ENCODE measurements around the gene ESRRG. TPM values are rescaled to one million over a fixed set of nuclear protein-coding genes. Genes with fewer than 3 reads are reported as not detected.

ESRRG gene
- total RNA-seq, 1 experiment from 2014 or later = 0.44 TPM

DNA sequence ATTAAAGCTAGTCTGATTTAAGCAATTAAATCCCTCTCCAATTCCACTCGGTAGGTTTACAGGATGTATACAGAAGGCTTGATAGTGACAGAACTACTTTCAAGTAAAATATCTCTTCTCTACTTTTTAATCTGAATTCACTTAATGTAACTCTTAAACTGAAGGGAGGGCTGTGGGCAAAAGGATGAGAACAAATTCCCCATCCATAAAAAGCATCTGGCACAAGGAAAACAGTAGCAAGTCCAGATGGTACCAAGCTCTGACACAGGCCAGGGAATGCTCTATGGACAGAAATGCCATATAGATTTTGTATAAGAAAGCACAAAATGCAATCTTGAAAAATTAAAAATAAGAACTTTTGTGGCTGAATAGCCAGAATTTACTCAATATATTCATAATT is 246.9 kb downstream of the ESRRG start:
- no peaks in the 10 kb centered on the region for H4K20me1 ChIP-seq (ENCODE audit: control insufficient read depth, insufficient read depth, insufficient read length)
- no peak overlapping the region for H3K14ac ChIP-seq (ENCODE audit: insufficient read depth, low read length)
- no peak overlapping the region for H3K4ac ChIP-seq (ENCODE audit: low read depth, low read length)
- H3K9me3 Mint-ChIP-seq = no peaks in the 10 kb centered on the region
- H3K36me3 Mint-ChIP-seq (ENCODE audit: insufficient read depth in 1 of 3, low read depth in 3 of 3) = no peaks in the 10 kb centered on the region
- no peak overlapping the region for H3K9ac ChIP-seq (ENCODE audit: extremely low read depth, insufficient read length, low read length)
- H3K18ac ChIP-seq (ENCODE audit: insufficient read length, low read depth, low read length) = no peak overlapping the region
- H3T11ph ChIP-seq (ENCODE audit: low read length) = no peak overlapping the region
- H4K5ac ChIP-seq (ENCODE audit: insufficient read length, low read depth, low read length) = no peak overlapping the region
- TF ChIP-seq CTCF (conservative IDR thresholded peaks at IDR 0.05) = no peak
- H2BK12ac ChIP-seq (ENCODE audit: insufficient read length, low read depth, low read length) = no peak overlapping the region
- H2BK5ac ChIP-seq (ENCODE audit: insufficient read length, low read length) = no peak overlapping the region
- H4K8ac ChIP-seq (replicated peaks; ENCODE audit: insufficient read length, low read depth, low read length) = no peak overlapping the region
- no peak for DNase-seq
- H3K27ac Mint-ChIP-seq = no peak overlapping the region
- H2AK5ac ChIP-seq (ENCODE audit: insufficient read length, low read length) = no peak overlapping the region
- no peak overlapping the region for H3K23ac ChIP-seq (ENCODE audit: insufficient read length, low read depth, low read length)
- no peak overlapping the region for H2BK120ac ChIP-seq (ENCODE audit: low read depth, low read length, poor library complexity, severe bottlenecking)
- H3K27me3 ChIP-seq (ENCODE audit: insufficient read depth, low read length) = no peaks in the 10 kb centered on the region
- no peaks in the 10 kb centered on the region for H3K4me1 ChIP-seq (ENCODE audit: insufficient read depth, low read length)
- no peak overlapping the region for H3K27ac ChIP-seq (ENCODE audit: insufficient read length, low read depth, low read length)
- H3K27me3 Mint-ChIP-seq (ENCODE audit: low read depth) = no peaks in the 10 kb centered on the region; the same call in 1 of the 2 replicates
- no peak overlapping the region for H3K56ac ChIP-seq (ENCODE audit: insufficient read length, low read depth, low read length)
- no peak overlapping the region for H3K4me2 ChIP-seq (ENCODE audit: insufficient read depth, insufficient read length, low read length)
- peaks cover 3 to 4% of the 10 kb centered on the region in 2 experiments; a peak in 2 of 4 replicates for H3K4me1 Mint-ChIP-seq
- H3K79me2 ChIP-seq (ENCODE audit: insufficient read depth, low read length) = no peaks in the 10 kb centered on the region
- H3K79me1 ChIP-seq (ENCODE audit: insufficient read depth, low read depth, low read length, poor library complexity, severe bottlenecking) = no peaks in the 10 kb centered on the region
- no peak overlapping the region for H2BK20ac ChIP-seq (ENCODE audit: low read depth, low read length, poor library complexity, severe bottlenecking)
- H2BK15ac ChIP-seq (ENCODE audit: low read depth, low read length) = no peak overlapping the region
- no peak overlapping the region for H4K91ac ChIP-seq (ENCODE audit: insufficient read length, low read depth, low read length)
- no CpG with 5 or more reads among the region's 1 CpG for WGBS (ENCODE audit: extremely low coverage, insufficient read length, low lambda C conversion rate)
- no peak overlapping the region for H2AFZ ChIP-seq (ENCODE audit: low read length)
- H3K9me3 ChIP-seq (ENCODE audit: control insufficient read depth, low read depth, low read length) = no peaks in the 10 kb centered on the region
- no peak overlapping the region for H3K4me3 Mint-ChIP-seq
- H3K23me2 ChIP-seq (ENCODE audit: insufficient read length, low read depth, low read length, poor library complexity, severe bottlenecking) = no peaks in the 10 kb centered on the region

Data from H9 (cell line).